Measurements from ENCODE around the gene DOCK4. TPM values are rescaled to one million over a fixed set of nuclear protein-coding genes. Genes with fewer than 3 reads are reported as not detected.

DOCK4 gene
- total and polyA plus RNA-seq, 2 of the 8 experiments (the other 6 are each of a cell fraction or from before 2014, with no cell fraction given): 5.1 to 23.6 TPM

GRCh38 chr7:112225006-112225405, 18.8 kb upstream of the DOCK4 start:
- no peak overlapping the region for H2BK5ac ChIP-seq (ENCODE audit: low read depth, low read length)
- H3K4me1 ChIP-seq (replicated peaks in 1 of 4; ENCODE audit: control insufficient read depth in 3 of 4, insufficient read depth in 4 of 4, low read length in 3 of 4): no peaks in the 10 kb centered on the region; a peak in 2 of 7 replicates
- no peak overlapping the region for H2BK20ac ChIP-seq (ENCODE audit: low read length)
- H3K18ac ChIP-seq (ENCODE audit: extremely low read depth, low read length): no peak overlapping the region
- H3K9me3 ChIP-seq (ENCODE audit: insufficient read depth in 2 of 2, low read depth in 1 of 2, low read length in 1 of 2): no peaks in the 10 kb centered on the region; a peak in 1 of 4 replicates
- no peak overlapping the region for H3K14ac ChIP-seq (ENCODE audit: insufficient read length)
- TF ChIP-seq CTBP2 (IDR thresholded peaks at IDR 0.05; ENCODE audit: borderline replicate concordance, insufficient read depth, insufficient read length, low read length) (no peak), CHD2 (IDR thresholded peaks at IDR 0.05; ENCODE audit: low read length) (no peak), CHD1 (IDR thresholded peaks at IDR 0.05; ENCODE audit: low read depth, low read length) (no peak), KDM5A (IDR thresholded peaks at IDR 0.05; ENCODE audit: low read length) (no peak), NANOG (IDR thresholded peaks at IDR 0.05; ENCODE audit: insufficient read depth, low read depth, low read length, poor library complexity, severe bottlenecking) (no peak), FOSL1 (IDR thresholded peaks at IDR 0.05; ENCODE audit: insufficient read depth, low read depth, low read length) (no peak), RAD21 (IDR thresholded peaks at IDR 0.05 in 1 of 2, conservative IDR thresholded peaks at IDR 0.05 in 1 of 2; ENCODE audit: low read depth in 2 of 2, low read length in 2 of 2) (no peak), ATF2 (IDR thresholded peaks at IDR 0.05; ENCODE audit: low read length) (no peak), MAX (IDR thresholded peaks at IDR 0.05) (no peak)
- H3K36me3 ChIP-seq (ENCODE audit: control insufficient read depth in 2 of 4, insufficient read depth in 4 of 4, low read length in 3 of 4): no peaks in the 10 kb centered on the region
- H3K56ac ChIP-seq (replicated peaks; ENCODE audit: insufficient read length, low read depth, low read length): no peak overlapping the region
- CTCF ChIA-PET (ENCODE audit: partially characterized antibody): interaction anchor here (5.4 kb wide), 1 partner anchor 11 kb away, joined by 18 read pairs; no protein-coding TSS in a partner anchor
- no peak overlapping the region for H4K8ac ChIP-seq (ENCODE audit: extremely low read depth, insufficient read depth, low read length)
- H3K27ac ChIP-seq (ENCODE audit: low read depth, low read length): no peak overlapping the region
- H3K9ac ChIP-seq (replicated peaks in 1 of 4; ENCODE audit: extremely low read depth in 1 of 4, low read depth in 3 of 4, low read length in 3 of 4): no peak overlapping the region
- H3K79me1 ChIP-seq (ENCODE audit: low read depth, low read length): no peaks in the 10 kb centered on the region; the same call in 1 of the 2 replicates
- POLR2A ChIA-PET (ENCODE audit: partially characterized antibody): interaction anchor here (1.7 kb wide), 1 partner anchor 226 kb away, joined by 4 read pairs; the partner anchor contains the start of gene IFRD1
- H2BK15ac ChIP-seq (ENCODE audit: low read length): no peak overlapping the region
- FAIRE-seq (no peak), DNase-seq (ENCODE audit: low read depth in 1 of 2, low spot score in 2 of 2) (no peak)
- H2AK5ac ChIP-seq (ENCODE audit: low read depth, low read length): no peak overlapping the region
- no peak overlapping the region for H2AFZ ChIP-seq (ENCODE audit: low read length)
- H3K79me2 ChIP-seq (ENCODE audit: control insufficient read depth in 1 of 2, insufficient read depth in 2 of 2, low read length in 2 of 2): peaks cover 5 to 81% of the 10 kb centered on the region in 2 experiments; a peak in 3 of 4 replicates
- no peak overlapping the region for H3K23ac ChIP-seq (ENCODE audit: insufficient read length)
- no peak overlapping the region for H3K4me3 ChIP-seq (ENCODE audit: extremely low read depth in 1 of 4, insufficient read depth in 2 of 4, low read depth in 3 of 4, low read length in 4 of 4)
- H3K23me2 ChIP-seq (ENCODE audit: low read depth, low read length): no peaks in the 10 kb centered on the region
- no peak overlapping the region for H3K4ac ChIP-seq (replicated peaks; ENCODE audit: insufficient read length, low read depth, low read length)
- peaks cover 0 to 3% of the 10 kb centered on the region in 2 experiments for H4K20me1 ChIP-seq (replicated peaks in 1 of 2; ENCODE audit: control insufficient read depth in 1 of 2, insufficient read depth in 2 of 2, low read length in 2 of 2)
- H3K27me3 ChIP-seq (replicated peaks in 1 of 4; ENCODE audit: control insufficient read depth in 3 of 4, extremely low read depth in 1 of 4, insufficient read depth in 3 of 4, low read length in 3 of 4): no peaks in the 10 kb centered on the region
- H4K5ac ChIP-seq (ENCODE audit: insufficient read length, low read depth, low read length): no peak overlapping the region
- no peak overlapping the region for H3K4me2 ChIP-seq (ENCODE audit: insufficient read depth in 1 of 2, low read depth in 2 of 2, low read length in 2 of 2)
- no peak overlapping the region for H4K91ac ChIP-seq (replicated peaks; ENCODE audit: insufficient read length, low read length)
- no peak overlapping the region for H2BK120ac ChIP-seq (replicated peaks; ENCODE audit: low read depth, low read length)
- H2BK12ac ChIP-seq (ENCODE audit: low read depth, low read length): no peak overlapping the region

All from H1 (cell line).